K562 (cell line): ENCODE results near the gene PSD4. TPM values are rescaled to one million over a fixed set of nuclear protein-coding genes. Genes with fewer than 3 reads are reported as not detected.
A peak's percentile ranks its signal among the peaks of the same experiment; 100 is the strongest.

ENCODE experiments used
- ATAC-seq: fragments of 200-7000 bp; cut with Tn5 transposase; 3 replicates; pipeline ENCODE4 v1.9.1; 2020; ENCODE audit warnings: moderate library complexity
- BruUV-seq: library from RNA; stranded (reverse); fragments of 400-500 nt; replicated peaks from 2 replicates; lab custom pipeline; 2021; lab: Mats Ljungman, UMichigan
- CTCF ChIA-PET: fragments of 300-600 bp; formaldehyde crosslinking; extraction: SDS; loops from one replicate; lab custom pipeline; 2021; ENCODE audit warnings: low intra/inter-chr PET ratio; lab: Yijun Ruan, JAX
- POLR2A ChIA-PET: fragments of 300-600, 350-650 bp; sonication (Branson Sonifier 250); formaldehyde crosslinking; extraction: SDS; loops from one replicate; lab custom pipeline; 2021; ENCODE audit warnings: antibody characterized with exemption, inconsistent platforms; lab: Yijun Ruan, JAX
- DNase-seq, 4 experiments: peaks; one replicate each; pipeline versions ENCODE4 v3.0.0 to v3.0.0-alpha.2; 2011 to 2018; ENCODE audit warnings: low spot score in 3 of 4, mixed read lengths in 3 of 4; ENCODE audit errors: extremely low read depth in 1 of 4
- FAIRE-seq: peaks from 2 replicates; lab custom pipeline; 2011; peaks lifted over from hg19 to GRCh38; lab: Jason Lieb, UNC
- H2AFZ ChIP-seq: 2 replicates; pipeline ENCODE4 v1.6.0; 2011; ENCODE audit warnings: low read depth, low read length, control low read depth, inconsistent platforms
- H3K27ac ChIP-seq: fragments of 200-600 bp; 3 replicates; pipeline ENCODE4 v1.8.0; 2011; ENCODE audit warnings: low read depth, mild to moderate bottlenecking, control low read depth, inconsistent platforms, low read length, moderate library complexity, mixed read lengths; ENCODE audit errors: extremely low read depth
- H3K27me3 ChIP-seq, 2 experiments: fragments of 300-600 bp in 1 of 2; 2 replicates in 1 of 2; 3 replicates in 1 of 2; pipeline versions ENCODE4 v1.6.0 to v1.8.0; 2011; ENCODE audit warnings: inconsistent platforms in 2 of 2, low read length in 2 of 2, mild to moderate bottlenecking in 1 of 2, mixed read lengths in 1 of 2, moderate library complexity in 1 of 2; ENCODE audit not compliant: control insufficient read depth in 2 of 2, insufficient read depth in 2 of 2
- H3K36me3 ChIP-seq: fragments of 300-600 bp; 3 replicates; pipeline ENCODE4 v1.8.0; 2011; ENCODE audit warnings: mild to moderate bottlenecking, low read length, inconsistent platforms; ENCODE audit not compliant: control insufficient read depth, insufficient read depth
- H3K4me1 ChIP-seq, 2 experiments: fragments of 200-600 bp in 1 of 2; replicated peaks in 1 of 2; 2 replicates in 1 of 2; 3 replicates in 1 of 2; pipeline versions ENCODE4 v1.5.1 to v1.8.0; 2011; ENCODE audit warnings: inconsistent platforms in 2 of 2, low read length in 2 of 2, mild to moderate bottlenecking in 1 of 2, mixed read lengths in 1 of 2, moderate library complexity in 1 of 2; ENCODE audit not compliant: control insufficient read depth in 2 of 2, insufficient read depth in 2 of 2
- H3K4me2 ChIP-seq: 2 replicates; pipeline ENCODE4 v1.6.1; 2011; ENCODE audit warnings: low read length, control low read depth, inconsistent platforms, mixed read lengths; ENCODE audit not compliant: insufficient read depth
- H3K4me3 ChIP-seq: fragments of 200-600 bp; sonication (generic), shearing (Covaris generic); 2 replicates; pipeline ENCODE4 v1.5.1; 2016; ENCODE audit warnings: control low read depth, inconsistent platforms
- H3K79me2 ChIP-seq: fragments of 200-600 bp; 3 replicates; pipeline ENCODE4 v1.8.0; 2011; ENCODE audit warnings: low read length, inconsistent platforms; ENCODE audit not compliant: control insufficient read depth, insufficient read depth
- H3K9ac ChIP-seq, 2 experiments: 2 replicates each; pipeline versions ENCODE4 v1.6.0 to v1.6.1; 2011; ENCODE audit warnings: low read depth in 2 of 2, low read length in 2 of 2, control low read depth in 1 of 2, inconsistent platforms in 1 of 2, mild to moderate bottlenecking in 1 of 2, mixed read lengths in 1 of 2; ENCODE audit not compliant: insufficient read depth in 1 of 2
- H3K9me1 ChIP-seq: one replicate; pipeline ENCODE4 v1.6.0; 2011; ENCODE audit warnings: inconsistent platforms, mild to moderate bottlenecking, low read length, moderate library complexity; ENCODE audit not compliant: control insufficient read depth, insufficient read depth
- H3K9me3 ChIP-seq: replicated peaks from 2 replicates; pipeline ENCODE4 v1.5.1; 2011; ENCODE audit warnings: low read depth, low read length, inconsistent platforms; ENCODE audit not compliant: control insufficient read depth, insufficient read depth
- H4K20me1 ChIP-seq: replicated peaks from 2 replicates; pipeline ENCODE4 v1.6.1; 2011; ENCODE audit warnings: low read length, inconsistent platforms, mixed read lengths; ENCODE audit not compliant: control insufficient read depth, insufficient read depth
- CEBPB ChIP-seq: fragments of 450-650 bp; IDR thresholded peaks from 2 replicates; pipeline ENCODE4 v1.6.1; 2016; ENCODE audit warnings: missing genetic modification characterization, missing compliant biosample characterization
- EGR1 ChIP-seq: fragments of 450-650 bp; conservative IDR thresholded peaks from 2 replicates; pipeline ENCODE4 v1.6.1; 2017; ENCODE audit warnings: mild to moderate bottlenecking
- ELF1 ChIP-seq: fragments of 200-800 bp; sonication (Bioruptor generic); IDR thresholded peaks from 2 replicates; pipeline ENCODE4 v1.6.1; 2016; ENCODE audit warnings: missing genetic modification characterization, missing compliant biosample characterization
- GABPA ChIP-seq: fragments of 200-800 bp; sonication (Bioruptor generic); conservative IDR thresholded peaks from 2 replicates; pipeline ENCODE4 v1.6.1; 2016; ENCODE audit warnings: low read depth, missing genetic modification characterization, missing compliant biosample characterization
- HDGF ChIP-seq: fragments of 450-650 bp; IDR thresholded peaks from 2 replicates; pipeline ENCODE4 v1.6.1; 2016
- HINFP ChIP-seq: fragments of 450-650 bp; conservative IDR thresholded peaks from 2 replicates; pipeline ENCODE4 v1.6.1; 2016; ENCODE audit warnings: missing genetic modification characterization, low read depth, mild to moderate bottlenecking, control low read depth, missing compliant biosample characterization
- HSF4 ChIP-seq: fragments of 250-450 bp; sonication (Bioruptor Pico); IDR thresholded peaks from 2 replicates; pipeline ENCODE4 v2.1.2; 2022; ENCODE audit warnings: mild to moderate bottlenecking, moderate library complexity, borderline replicate concordance
- KHSRP ChIP-seq: fragments of 450-650 bp; IDR thresholded peaks from 2 replicates; pipeline ENCODE4 v1.6.1; 2017
- NR2C2 ChIP-seq, 2 experiments: fragments of 200-800 bp in 1 of 2; sonication (Bioruptor generic) in 1 of 2; sonication (generic) in 1 of 2; formaldehyde crosslinking in 1 of 2; IDR thresholded peaks; 2 replicates each; pipeline versions ENCODE4 v1.6.1 to v1.8.0; 2016 to 2022; ENCODE audit warnings: mild to moderate bottlenecking in 1 of 2, missing compliant biosample characterization in 1 of 2, missing genetic modification characterization in 1 of 2, missing genetic modification reagents in 1 of 2
- POLR3A ChIP-seq: IDR thresholded peaks from 2 replicates; pipeline ENCODE4 v1.6.1; 2011; ENCODE audit warnings: borderline replicate concordance, mild to moderate bottlenecking, moderate library complexity; ENCODE audit not compliant: insufficient read length, insufficient read depth; ENCODE audit errors: extremely low read depth
- PRMT5 ChIP-seq: sonication (generic); formaldehyde crosslinking; IDR thresholded peaks from 2 replicates; pipeline ENCODE4 v1.5.0; 2020; ENCODE audit warnings: missing genetic modification reagents
- RBM25 ChIP-seq: fragments of 200-400 bp; formaldehyde crosslinking; IDR thresholded peaks from 2 replicates; pipeline ENCODE4 v1.6.1; 2018; ENCODE audit warnings: low read length, low read depth, moderate library complexity; ENCODE audit not compliant: severe bottlenecking
- SPI1 ChIP-seq: IDR thresholded peaks from 2 replicates; pipeline ENCODE4 v1.6.1; 2011; ENCODE audit warnings: low read depth, low read length, control low read depth, borderline replicate concordance
- SRF ChIP-seq, 2 experiments: fragments of 250-450, 450-650 bp in 1 of 2; sonication (Bioruptor Pico) in 1 of 2; sonication (generic) in 1 of 2; formaldehyde crosslinking; IDR thresholded peaks; 2 replicates each; pipeline versions ENCODE4 v1.5.0 to v1.5.1; 2020 to 2022; ENCODE audit warnings: mild to moderate bottlenecking in 1 of 2, missing genetic modification reagents in 1 of 2
- TRIM28 ChIP-seq: fragments of 450-650 bp; IDR thresholded peaks from 2 replicates; pipeline ENCODE4 v1.6.1; 2017
- ZFP30 ChIP-seq: fragments of 250-450 bp; sonication (Bioruptor Pico); IDR thresholded peaks from 2 replicates; pipeline ENCODE4 v1.8.0; 2022; ENCODE audit warnings: moderate library complexity, mild to moderate bottlenecking, inconsistent platforms, borderline replicate concordance
- ZNF143 ChIP-seq: sonication (generic); formaldehyde crosslinking; IDR thresholded peaks from 2 replicates; pipeline ENCODE4 v1.9.0; 2022; ENCODE audit warnings: mild to moderate bottlenecking, missing genetic modification reagents
- ZNF507 ChIP-seq: conservative IDR thresholded peaks from 2 replicates; pipeline ENCODE4 v1.6.1; 2017; ENCODE audit warnings: missing genetic modification characterization, missing compliant biosample characterization
- ZNF511 ChIP-seq: sonication (generic); formaldehyde crosslinking; IDR thresholded peaks from 2 replicates; pipeline ENCODE4 v1.8.0; 2022; ENCODE audit warnings: mild to moderate bottlenecking, missing genetic modification reagents
- ZNF780A ChIP-seq: fragments of 250-450 bp; sonication (Bioruptor Pico); IDR thresholded peaks from 2 replicates; pipeline ENCODE4 v1.5.0; 2021; ENCODE audit warnings: mild to moderate bottlenecking
- ZSCAN32 ChIP-seq: fragments of 450-650 bp; formaldehyde crosslinking; IDR thresholded peaks from 2 replicates; pipeline ENCODE4 v1.4.0; 2020; ENCODE audit warnings: mild to moderate bottlenecking, moderate library complexity
- WGBS: fragments of 100-300 bp; shearing (Covaris generic); methylation state at CpG from one replicate; pipeline ENCODE4 v1.1.6; 2016; ENCODE audit warnings: low coverage, mixed read lengths; ENCODE audit not compliant: insufficient coverage; ENCODE audit errors: missing lambda C conversion rate; 5-methylcytosine and 5-hydroxymethylcytosine counted together
- in situ Hi-C: fragments of 300-500 bp; cut with MboI; formaldehyde crosslinking; loops from 4 replicates; pipeline ENCODE4 v1.15.0; 2018; ENCODE audit warnings: inconsistent platforms, mixed read lengths
- intact Hi-C: fragments of 100-400 bp; cut with micrococcal nuclease; formaldehyde crosslinking; loops from 2 replicates; pipeline ENCODE4 v1.14.2; 2022
- polyA plus RNA-seq, 8 experiments: library from polyadenylated mRNA; depleted of rRNA in 4 of 8; stranded (reverse) in 5 of 8; unstranded in 3 of 8; fragments of >200 nt; fragmentation: Nextera tagmentation in 2 of 8; fragmentation: Illumina TruSeq in 1 of 8; extraction: Ambion mirVana in 2 of 8; extraction: Trizol in 1 of 8; gene quantifications; 2 replicates each; pipeline versions ENCODE4 v1.2.1 to v1.2.3, GENCODE V29; 2011 to 2014; ENCODE audit warnings: inconsistent platforms in 1 of 8, missing spikeins in 1 of 8
- total RNA-seq, 7 experiments: library from RNA; depleted of rRNA in 6 of 7; stranded (reverse); fragments of >200 nt in 6 of 7; fragmentation: Illumina TruSeq in 2 of 7; extraction: Trizol in 2 of 7; gene quantifications; 2 replicates each; pipeline versions ENCODE4 v1.2.1 to v1.2.3, GENCODE V29; 2011 to 2021; ENCODE audit warnings: low replicate concordance in 1 of 7

The PSD4 gene
- total and polyA plus RNA-seq, 9 of the 15 experiments (the other 6 are each of a cell fraction or from before 2014, with no cell fraction given) = 0.46 to 54.0 (median 20.8) TPM

- Histone ChIP-seq H3K4me3 (no peak overlapping the region), H3K4me2 (no peak overlapping the region), H4K20me1 (no peaks in the 10 kb centered on the region), H3K9me1 (no peaks in the 10 kb centered on the region), H3K9ac (no peak overlapping the region), H3K36me3 (no peaks in the 10 kb centered on the region), H3K27ac (no peak overlapping the region), H3K79me2 (no peaks in the 10 kb centered on the region), H3K9me3 (no peaks in the 10 kb centered on the region), H3K4me1 (peaks cover 10% of the 10 kb centered on the region in 2 experiments; a peak in 4 of 5 replicates), H2AFZ (peak overlapping the region; percentile 41), H3K27me3 (0 out of 5 replicates have a peak, but pooled peaks cover 0 to 4% of the 10 kb centered on the region in 2 experiments)
- in situ Hi-C loops = no loop called here
- intact Hi-C loops = no loop called here
- peak; percentile 76 for ATAC-seq
- BruUV-seq = no TSS peak
- ChIA-PET POLR2A (interaction anchor here (0.6 to 1.7 kb wide), 3 partner anchors 14 to 1633 kb away, joined by 3 to 4 read pairs (median 3); no protein-coding TSS in a partner anchor), CTCF (no interaction called here)
- DNase-seq = peak in 3 of 4 experiments; percentile 29 to 46 (median 36)
- WGBS = 61% methylated on average over 5 of the region's 6 CpGs
- FAIRE-seq = peak; percentile 69
- no peak for TF ChIP-seq TRIM28
- TF ChIP-seq HDGF = no peak
- TF ChIP-seq HINFP = no peak
- TF ChIP-seq ZNF143 (CRISPR knock-in tag) = no peak
- TF ChIP-seq EGR1 = no peak
- no peak for TF ChIP-seq PRMT5 (CRISPR knock-in tag)
- no peak for TF ChIP-seq ZFP30 (CRISPR knock-in tag)
- TF ChIP-seq RBM25 = peak; percentile 22
- TF ChIP-seq POLR3A = no peak
- no peak for TF ChIP-seq ZSCAN32 (CRISPR knock-in tag)
- no peak for TF ChIP-seq KHSRP
- TF ChIP-seq ELF1 (tag) = peak; percentile 53; the same call in 1 of the 2 replicates
- TF ChIP-seq ZNF507 (tag) = no peak
- no peak for TF ChIP-seq ZNF780A
- TF ChIP-seq ZNF511 (CRISPR knock-in tag) = no peak
- TF ChIP-seq NR2C2 (CRISPR knock-in tag; IDR thresholded peaks at IDR 0.05) = no peak
- peak; percentile 51; the same call in 1 of the 2 replicates for TF ChIP-seq NR2C2 (tag; IDR thresholded peaks at IDR 0.05)
- TF ChIP-seq CEBPB (tag) = no peak
- peak; percentile 43; the same call in 1 of the 2 replicates for TF ChIP-seq SPI1
- TF ChIP-seq HSF4 (CRISPR knock-in tag) = no peak
- TF ChIP-seq SRF (CRISPR knock-in tag; IDR thresholded peaks at IDR 0.05) = no peak
- TF ChIP-seq GABPA (tag) = peak; percentile 44
Measured at GRCh38 chr2:113219889-113220641, 46.3 kb downstream of the PSD4 start.
